IMR-90 (cell line): ENCODE measurements around the gene DONSON. TPM values are rescaled to one million over a fixed set of nuclear protein-coding genes. Genes with fewer than 3 reads are reported as not detected.

Experiments used
- ATAC-seq: fragments of 200-7000 bp; cut with Tn5 transposase; 2 replicates; pipeline ENCODE4 v1.9.1; 2020; ENCODE audit warnings: low read depth, mild to moderate bottlenecking, moderate library complexity
- BruUV-seq: library from RNA; stranded (reverse); fragments of 400-500 nt; replicated peaks from 2 replicates; lab custom pipeline; 2021; lab: Mats Ljungman, UMichigan
- CTCF ChIA-PET: fragments of 300-600 bp; formaldehyde crosslinking; extraction: SDS; loops from one replicate; lab custom pipeline; 2021; ENCODE audit warnings: antibody characterized with exemption; lab: Yijun Ruan, JAX
- POLR2A ChIA-PET: fragments of 300-600 bp; sonication (Branson Sonifier 250); formaldehyde crosslinking; loops from one replicate; lab custom pipeline; 2022; ENCODE audit warnings: antibody characterized with exemption; ENCODE audit not compliant: unreplicated experiment; lab: Charles Lee
- DNase-seq: peaks from one replicate; pipeline ENCODE4 v3.0.0; 2013
- H2AFZ ChIP-seq: replicated peaks from 2 replicates; pipeline ENCODE3; 2013; ENCODE audit warnings: low read length, mild to moderate bottlenecking; ENCODE audit not compliant: poor library complexity
- H2AK5ac ChIP-seq: 2 replicates; pipeline ENCODE4 v1.6.1; 2013; ENCODE audit warnings: low read depth, low read length, inconsistent platforms
- H2AK9ac ChIP-seq: replicated peaks from 2 replicates; pipeline ENCODE3; 2013; ENCODE audit warnings: mild to moderate bottlenecking, low read depth, low read length, moderate library complexity; ENCODE audit not compliant: poor library complexity
- H2BK120ac ChIP-seq: 2 replicates; pipeline ENCODE4 v1.6.1; 2013; ENCODE audit warnings: low read depth, low read length, inconsistent platforms
- H2BK15ac ChIP-seq: 3 replicates; pipeline ENCODE4 v1.6.1; 2013; ENCODE audit warnings: low read depth, low read length, inconsistent platforms
- H2BK20ac ChIP-seq: 2 replicates; pipeline ENCODE4 v1.6.1; 2013; ENCODE audit warnings: low read depth, mild to moderate bottlenecking, inconsistent platforms, low read length, moderate library complexity
- H2BK5ac ChIP-seq: 2 replicates; pipeline ENCODE4 v1.6.1; 2013; ENCODE audit warnings: mild to moderate bottlenecking, low read depth, low read length, inconsistent platforms; ENCODE audit not compliant: poor library complexity, severe bottlenecking
- H3K14ac ChIP-seq: replicated peaks from 2 replicates; pipeline ENCODE4 v1.6.1; 2013; ENCODE audit warnings: low read depth, low read length, inconsistent platforms
- H3K18ac ChIP-seq: 2 replicates; pipeline ENCODE4 v1.6.1; 2013; ENCODE audit warnings: low read depth, low read length, control low read depth
- H3K23ac ChIP-seq: 2 replicates; pipeline ENCODE4 v1.6.1; 2013; ENCODE audit warnings: low read depth, low read length, inconsistent platforms
- H3K27ac ChIP-seq: 2 replicates; pipeline ENCODE4 v1.5.1; 2013; ENCODE audit warnings: mild to moderate bottlenecking, control low read depth, low read length; ENCODE audit not compliant: insufficient read depth
- H3K27me3 ChIP-seq: 2 replicates; pipeline ENCODE4 v1.6.1; 2013; ENCODE audit warnings: low read length; ENCODE audit not compliant: control insufficient read depth, insufficient read depth
- H3K36me3 ChIP-seq: 2 replicates; pipeline ENCODE4 v1.6.1; 2013; ENCODE audit warnings: low read length, mixed read lengths; ENCODE audit not compliant: control insufficient read depth, insufficient read depth
- H3K4ac ChIP-seq: 2 replicates; pipeline ENCODE4 v1.6.1; 2013; ENCODE audit warnings: low read depth, low read length, inconsistent platforms
- H3K4me1 ChIP-seq: 2 replicates; pipeline ENCODE4 v1.6.1; 2013; ENCODE audit warnings: low read length, mixed read lengths; ENCODE audit not compliant: control insufficient read depth, insufficient read depth
- H3K4me2 ChIP-seq: 2 replicates; pipeline ENCODE4 v1.6.1; 2013; ENCODE audit warnings: low read depth, mild to moderate bottlenecking, control low read depth, low read length, moderate library complexity
- H3K4me3 ChIP-seq: 2 replicates; pipeline ENCODE4 v1.5.1; 2013; ENCODE audit warnings: low read depth, mild to moderate bottlenecking, control low read depth, low read length, moderate library complexity; ENCODE audit not compliant: insufficient read depth
- H3K56ac ChIP-seq: 2 replicates; pipeline ENCODE4 v1.6.1; 2013; ENCODE audit warnings: low read length, inconsistent platforms; ENCODE audit not compliant: insufficient read depth; ENCODE audit errors: extremely low read depth
- H3K79me1 ChIP-seq, 2 experiments: 2 replicates each; pipeline ENCODE4 v1.6.1; 2013; ENCODE audit warnings: low read length in 2 of 2, inconsistent platforms in 1 of 2, low read depth in 1 of 2
- H3K9ac ChIP-seq: 2 replicates; pipeline ENCODE4 v1.6.1; 2013; ENCODE audit warnings: low read depth, low read length, control low read depth
- H3K9me1 ChIP-seq: 2 replicates; pipeline ENCODE4 v1.6.1; 2013; ENCODE audit warnings: low read length, inconsistent platforms; ENCODE audit not compliant: insufficient read depth
- H3K9me3 ChIP-seq: 2 replicates; pipeline ENCODE4 v1.6.1; 2013; ENCODE audit warnings: low read length; ENCODE audit not compliant: control insufficient read depth, insufficient read depth
- H4K20me1 ChIP-seq: 2 replicates; pipeline ENCODE4 v1.6.1; 2013; ENCODE audit warnings: low read length, inconsistent platforms; ENCODE audit not compliant: insufficient read depth
- H4K5ac ChIP-seq: 2 replicates; pipeline ENCODE4 v1.6.1; 2013; ENCODE audit warnings: mild to moderate bottlenecking, low read depth, low read length, control low read depth
- H4K8ac ChIP-seq, 2 experiments: 2 replicates each; pipeline ENCODE4 v1.6.1; 2013; ENCODE audit warnings: low read depth in 2 of 2, low read length in 2 of 2, control low read depth in 1 of 2, inconsistent platforms in 1 of 2
- H4K91ac ChIP-seq: 2 replicates; pipeline ENCODE4 v1.6.1; 2013; ENCODE audit warnings: low read depth, low read length, inconsistent platforms; ENCODE audit not compliant: insufficient read depth
- CEBPB ChIP-seq: IDR thresholded peaks from 2 replicates; pipeline ENCODE4 v1.6.1; 2012; ENCODE audit warnings: low read depth, low read length, improper control_type of control experiment
- SMC3 ChIP-seq: fragments of 150-350 bp; IDR thresholded peaks from 2 replicates; pipeline ENCODE4 v1.6.1; 2016; ENCODE audit warnings: low read depth, mild to moderate bottlenecking, antibody characterized with exemption, low read length, moderate library complexity
- WGBS, 2 experiments: methylation state at CpG; one replicate each; pipeline versions ENCODE4 v1.1.5 to v1.1.7; 2013; ENCODE audit warnings: missing lambda C conversion rate in 2 of 2; ENCODE audit not compliant: insufficient read length in 1 of 2; ENCODE audit errors: extremely low coverage in 2 of 2; 5-methylcytosine and 5-hydroxymethylcytosine counted together
- dilution Hi-C: fragments of 300-500 bp; cut with HindIII; formaldehyde crosslinking; loops from one replicate; pipeline ENCODE4 v1.14.3; 2018; ENCODE audit warnings: low sequenced_read_pairs; ENCODE audit not compliant: unreplicated experiment
- in situ Hi-C: fragments of 300-500 bp; cut with MboI; formaldehyde crosslinking; loops from 3 replicates; pipeline ENCODE4 v1.14.3; 2019; ENCODE audit warnings: low sequenced_read_pairs, inconsistent platforms, mixed read lengths
- intact Hi-C: fragments of 100-400 bp; cut with micrococcal nuclease; formaldehyde crosslinking; loops from 2 replicates; pipeline ENCODE4 v1.10.0; 2022
- polyA plus RNA-seq, 3 experiments: library from polyadenylated mRNA; depleted of rRNA; stranded (reverse); fragments of >200 nt; gene quantifications; 2 replicates each; pipeline ENCODE4 v1.2.3, GENCODE V29; 2012; ENCODE audit warnings: low replicate concordance in 1 of 3
- total RNA-seq: library from RNA; depleted of rRNA; stranded (reverse); fragments of >200 nt; gene quantifications from 2 replicates; pipeline ENCODE4 v1.2.3, GENCODE V29; 2012; rRNA removed

The DONSON gene
- total and polyA plus RNA-seq, 2 of the 4 experiments (the other 2 are of a cell fraction) = 14.3 to 16.6 TPM

GRCh38 chr21:33531007-33531406, 57.5 kb downstream of the DONSON start:
- H3K4me3 ChIP-seq = no peak overlapping the region
- no peak overlapping the region for H2AK9ac ChIP-seq
- no peak overlapping the region for H2BK120ac ChIP-seq
- no peak overlapping the region for H3K23ac ChIP-seq
- no peak overlapping the region for H2AK5ac ChIP-seq
- no peak for ATAC-seq
- ChIA-PET CTCF (no interaction called here), POLR2A (no interaction called here)
- no CpG with 5 or more reads among the region's 3 CpGs for WGBS, 2 experiments
- H4K5ac ChIP-seq = no peak overlapping the region
- H3K27ac ChIP-seq = no peak overlapping the region
- H2AFZ ChIP-seq = no peak overlapping the region
- no peak for TF ChIP-seq SMC3
- TF ChIP-seq CEBPB = peak; percentile 61
- DNase-seq = no peak
- H3K9me1 ChIP-seq = no peaks in the 10 kb centered on the region
- no peak overlapping the region for H3K56ac ChIP-seq
- no peaks in the 10 kb centered on the region for H3K9me3 ChIP-seq
- dilution Hi-C loops = no loop called here
- H4K20me1 ChIP-seq = no peaks in the 10 kb centered on the region
- intact Hi-C loops = no loop called here
- H3K9ac ChIP-seq = no peak overlapping the region
- H2BK20ac ChIP-seq = no peak overlapping the region
- peaks cover 1 to 12% of the 10 kb centered on the region in 2 experiments; a peak in 3 of 4 replicates for H3K79me1 ChIP-seq
- H3K4ac ChIP-seq = no peak overlapping the region
- H3K36me3 ChIP-seq = peaks cover 36% of the 10 kb centered on the region
- H4K91ac ChIP-seq = no peak overlapping the region
- no peak overlapping the region for H4K8ac ChIP-seq
- no peaks in the 10 kb centered on the region for H3K27me3 ChIP-seq
- no peak overlapping the region for H2BK15ac ChIP-seq
- no peak overlapping the region for H3K4me2 ChIP-seq
- no peak overlapping the region for H3K18ac ChIP-seq
- BruUV-seq = no TSS peak
- no peaks in the 10 kb centered on the region for H3K4me1 ChIP-seq
- in situ Hi-C loops = no loop called here
- no peak overlapping the region for H2BK5ac ChIP-seq
- H3K14ac ChIP-seq = no peak overlapping the region

Other genes with a start within 250 kb of the DONSON start
- gene IFNGR2, start 185.3 kb downstream of the DONSON start, total RNA-seq = 52.8 and 66.0 TPM in 2 replicates
- gene IFNGR2, start 185.3 kb downstream of the DONSON start, polyA plus RNA-seq (2012; rRNA removed) = 64.9 and 73.8 TPM in 2 replicates
- gene TMEM50B, start 108.7 kb downstream of the DONSON start, total RNA-seq = 10.9 and 21.4 TPM in 2 replicates
- 20.1 and 25.9 TPM in 2 replicates for gene TMEM50B, start 108.7 kb downstream of the DONSON start, polyA plus RNA-seq (2012; rRNA removed)
- gene DNAJC28, start 97.0 kb downstream of the DONSON start, total RNA-seq = 0.54 and 1.4 TPM in 2 replicates
- 0.60 and 0.65 TPM in 2 replicates for gene DNAJC28, start 97.0 kb downstream of the DONSON start, polyA plus RNA-seq (2012; rRNA removed)
- gene GART, start 46.6 kb downstream of the DONSON start, total RNA-seq = 73.8 and 115 TPM in 2 replicates
- gene GART, start 46.6 kb downstream of the DONSON start, polyA plus RNA-seq (2012; rRNA removed) = 21.0 and 29.9 TPM in 2 replicates
- gene SON, start 45.6 kb downstream of the DONSON start, total RNA-seq = 144 and 146 TPM in 2 replicates
- 62.9 and 81.6 TPM in 2 replicates for gene SON, start 45.6 kb downstream of the DONSON start, polyA plus RNA-seq (2012; rRNA removed)
- 19.9 and 23.1 TPM in 2 replicates for gene CRYZL1, start 53.1 kb upstream of the DONSON start, total RNA-seq
- 23.7 and 28.5 TPM in 2 replicates for gene CRYZL1, start 53.1 kb upstream of the DONSON start, polyA plus RNA-seq (2012; rRNA removed)
- gene ITSN1, start 53.8 kb upstream of the DONSON start, total RNA-seq = 56.4 and 62.0 TPM in 2 replicates
- gene ITSN1, start 53.8 kb upstream of the DONSON start, polyA plus RNA-seq (2012; rRNA removed) = 40.3 and 45.4 TPM in 2 replicates